Fibroblast of lung (primary cell): ENCODE data around the gene NR2C2. TPM values are rescaled to one million over a fixed set of nuclear protein-coding genes. Genes with fewer than 3 reads are reported as not detected.
A peak's percentile ranks its signal among the peaks of the same experiment; 100 is the strongest.

Experiments
- DNase-seq, 2 donors: peaks; one replicate each; pipeline versions ENCODE4 v3.0.0 to v3.0.0-alpha.2; 2010; ENCODE audit warnings: low read depth in 2 of 2
- H2AFZ ChIP-seq: 2 replicates; pipeline ENCODE4 v1.5.1; 2012; ENCODE audit warnings: low read length, control low read depth, inconsistent platforms
- H3K27ac ChIP-seq: 2 replicates; pipeline ENCODE4 v1.5.1; 2011; ENCODE audit warnings: low read length, control low read depth; ENCODE audit not compliant: insufficient read depth
- H3K27me3 ChIP-seq: 2 replicates; pipeline ENCODE4 v1.5.1; 2011; ENCODE audit warnings: mild to moderate bottlenecking, low read length; ENCODE audit not compliant: control insufficient read depth, insufficient read depth
- H3K36me3 ChIP-seq: 2 replicates; pipeline ENCODE4 v1.5.1; 2011; ENCODE audit warnings: low read length; ENCODE audit not compliant: control insufficient read depth, insufficient read depth
- H3K4me1 ChIP-seq: 2 replicates; pipeline ENCODE4 v1.5.1; 2011; ENCODE audit warnings: low read length; ENCODE audit not compliant: control insufficient read depth, insufficient read depth; ENCODE audit errors: extremely low read depth
- H3K4me2 ChIP-seq: 2 replicates; pipeline ENCODE4 v1.5.1; 2011; ENCODE audit warnings: low read length, control low read depth; ENCODE audit not compliant: insufficient read depth; ENCODE audit errors: extremely low read depth
- H3K4me3 ChIP-seq, 4 experiments: fragments of 200-600 bp in 1 of 4; sonication (generic) in 1 of 4; replicated peaks in 1 of 4; 2 replicates each; pipeline ENCODE4 v1.5.1; 2011 to 2016; ENCODE audit warnings: low read length in 4 of 4, low read depth in 3 of 4, mild to moderate bottlenecking in 3 of 4, control low read depth in 2 of 4, inconsistent platforms in 1 of 4, mixed read lengths in 1 of 4; ENCODE audit not compliant: insufficient read depth in 1 of 4; ENCODE audit errors: control extremely low read depth in 1 of 4
- H3K79me2 ChIP-seq: 2 replicates; pipeline ENCODE4 v1.5.1; 2012; ENCODE audit warnings: mild to moderate bottlenecking, low read length, inconsistent platforms; ENCODE audit not compliant: control insufficient read depth, insufficient read depth
- H3K9ac ChIP-seq: 2 replicates; pipeline ENCODE4 v1.5.1; 2011; ENCODE audit warnings: mild to moderate bottlenecking, low read length, control low read depth; ENCODE audit not compliant: insufficient read depth
- H3K9me3 ChIP-seq: 2 replicates; pipeline ENCODE4 v1.5.1; 2012; ENCODE audit warnings: low read depth, low read length; ENCODE audit not compliant: control insufficient read depth, insufficient read depth
- H4K20me1 ChIP-seq: 2 replicates; pipeline ENCODE4 v1.5.1; 2011; ENCODE audit warnings: low read length; ENCODE audit not compliant: control insufficient read depth, insufficient read depth; ENCODE audit errors: extremely low read depth
- EZH2 ChIP-seq: IDR thresholded peaks from 2 replicates; pipeline ENCODE4 v1.5.1; 2012; ENCODE audit warnings: low read length, control low read depth, mild to moderate bottlenecking; ENCODE audit errors: missing control alignments
- polyA plus RNA-seq, 2 donors: library from polyadenylated mRNA; depleted of rRNA in 1 of 2; stranded (reverse) in 1 of 2; unstranded in 1 of 2; fragments of >200 nt; gene quantifications; 2 replicates each; pipeline ENCODE4 v1.2.1, GENCODE V29; 2011 to 2012; ENCODE audit warnings: missing spikeins in 1 of 2
- total RNA-seq: library from RNA; depleted of rRNA; stranded (reverse); fragments of >200 nt; gene quantifications from 2 replicates; pipeline ENCODE4 v1.2.1, GENCODE V29; 2014
- TF ChIP-seq, protein P1 (sequence below), 2 donors: IDR thresholded peaks in 1 of 2; conservative IDR thresholded peaks in 1 of 2; 1 replicate in 1 of 2; 2 replicates in 1 of 2; pipeline ENCODE4 v1.5.1; 2011 to 2012; ENCODE audit warnings: low read length in 2 of 2, control low read depth in 1 of 2, inconsistent platforms in 1 of 2, low read depth in 1 of 2, mild to moderate bottlenecking in 1 of 2

Gene NR2C2
- total and polyA plus RNA-seq, 2 donors (not counting 1 experiment from before 2014, with no cell fraction given) = 15.0 to 27.9 TPM

DNA sequence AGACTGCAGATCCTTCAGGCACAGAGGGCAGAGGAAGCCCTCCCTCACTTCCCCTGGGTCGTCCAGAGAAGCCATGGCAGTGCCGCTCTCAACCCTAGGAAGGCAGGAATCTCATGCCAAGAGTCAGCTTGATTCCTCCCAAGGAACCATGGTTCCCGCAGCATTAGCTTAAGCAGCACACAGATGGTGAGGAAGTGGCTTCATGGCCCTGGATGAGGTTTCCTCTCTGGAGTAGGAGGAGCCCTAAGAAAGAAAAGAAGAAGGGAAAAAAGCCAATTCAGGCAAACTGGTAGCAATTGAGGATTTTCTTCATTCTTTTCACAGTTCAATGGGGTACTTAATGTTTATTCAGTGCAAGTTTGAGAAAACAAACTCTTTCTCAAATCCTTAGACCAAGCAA, 148.7 kb downstream of the NR2C2 start:
- Histone ChIP-seq H3K4me2 (no peak overlapping the region), H4K20me1 (no peaks in the 10 kb centered on the region), H3K9ac (no peak overlapping the region), H3K36me3 (peaks cover 8% of the 10 kb centered on the region), H3K4me1 (peaks cover 5% of the 10 kb centered on the region), H3K79me2 (peaks cover 23% of the 10 kb centered on the region), H3K9me3 (no peaks in the 10 kb centered on the region), H3K27me3 (no peaks in the 10 kb centered on the region), H3K4me3 (no peak overlapping the region), H3K27ac (no peak overlapping the region), H2AFZ (no peak overlapping the region)
- TF ChIP-seq, protein P1, sequence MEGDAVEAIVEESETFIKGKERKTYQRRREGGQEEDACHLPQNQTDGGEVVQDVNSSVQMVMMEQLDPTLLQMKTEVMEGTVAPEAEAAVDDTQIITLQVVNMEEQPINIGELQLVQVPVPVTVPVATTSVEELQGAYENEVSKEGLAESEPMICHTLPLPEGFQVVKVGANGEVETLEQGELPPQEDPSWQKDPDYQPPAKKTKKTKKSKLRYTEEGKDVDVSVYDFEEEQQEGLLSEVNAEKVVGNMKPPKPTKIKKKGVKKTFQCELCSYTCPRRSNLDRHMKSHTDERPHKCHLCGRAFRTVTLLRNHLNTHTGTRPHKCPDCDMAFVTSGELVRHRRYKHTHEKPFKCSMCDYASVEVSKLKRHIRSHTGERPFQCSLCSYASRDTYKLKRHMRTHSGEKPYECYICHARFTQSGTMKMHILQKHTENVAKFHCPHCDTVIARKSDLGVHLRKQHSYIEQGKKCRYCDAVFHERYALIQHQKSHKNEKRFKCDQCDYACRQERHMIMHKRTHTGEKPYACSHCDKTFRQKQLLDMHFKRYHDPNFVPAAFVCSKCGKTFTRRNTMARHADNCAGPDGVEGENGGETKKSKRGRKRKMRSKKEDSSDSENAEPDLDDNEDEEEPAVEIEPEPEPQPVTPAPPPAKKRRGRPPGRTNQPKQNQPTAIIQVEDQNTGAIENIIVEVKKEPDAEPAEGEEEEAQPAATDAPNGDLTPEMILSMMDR (conservative IDR thresholded peaks at IDR 0.05 in 1 of 2, IDR thresholded peaks at IDR 0.05 in 1 of 2; ENCODE audit: low read depth in 1 of 2, low read length in 2 of 2) = no peak
- no peak for TF ChIP-seq EZH2
- no peak for DNase-seq

DNA sequence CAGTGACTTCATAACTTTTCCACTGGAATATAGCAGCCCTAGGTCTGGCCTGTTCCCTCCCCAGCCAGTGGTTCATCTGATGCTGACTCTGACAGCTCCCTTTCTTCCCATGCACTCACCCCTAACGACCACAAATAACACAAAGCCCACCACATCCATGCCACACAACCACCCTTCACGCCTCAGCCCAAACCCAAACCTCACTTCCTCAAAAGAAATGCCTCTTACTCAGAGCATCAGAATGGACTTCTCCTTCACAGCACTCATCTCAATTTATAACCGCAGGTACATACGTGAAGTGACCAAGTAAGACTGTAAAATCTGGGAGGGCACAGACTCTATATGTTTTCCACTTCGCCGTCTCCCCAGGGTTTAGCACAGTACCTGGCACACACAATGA, 150.5 kb downstream of the NR2C2 start:
- H3K36me3 ChIP-seq = peaks cover 8% of the 10 kb centered on the region
- no peak overlapping the region for H3K9ac ChIP-seq
- DNase-seq = peak in 1 of 2 donors; percentile 64

More for the DNA sequence above, 150.5 kb downstream of the NR2C2 start:
- Histone ChIP-seq H3K27ac (peak overlapping the region; percentile 95), H4K20me1 (no peaks in the 10 kb centered on the region), H3K4me1 (peaks cover 5% of the 10 kb centered on the region), H3K4me2 (peak overlapping the region; percentile 38), H2AFZ (no peak overlapping the region), H3K79me2 (peaks cover 23% of the 10 kb centered on the region), H3K27me3 (no peaks in the 10 kb centered on the region), H3K4me3 (peak overlapping the region; percentile 74 to 98 (median 90)), H3K9me3 (no peaks in the 10 kb centered on the region)
- TF ChIP-seq, protein P1 (conservative IDR thresholded peaks at IDR 0.05 in 1 of 2, IDR thresholded peaks at IDR 0.05 in 1 of 2; ENCODE audit: low read depth in 1 of 2, low read length in 2 of 2) = no peak
- no peak for TF ChIP-seq EZH2

Other genes with a start within 250 kb of the NR2C2 start
- gene FGD5, start 128.6 kb upstream of the NR2C2 start, total RNA-seq = 0.50 and 1.0 TPM in 2 replicates
- gene FGD5, start 128.6 kb upstream of the NR2C2 start, polyA plus RNA-seq = 0.03 and 1.1 TPM in 2 replicates
- gene MRPS25, start 117.7 kb downstream of the NR2C2 start, total RNA-seq = 11.6 and 16.5 TPM in 2 replicates
- 17.4 and 23.2 TPM in 2 replicates for gene MRPS25, start 117.7 kb downstream of the NR2C2 start, polyA plus RNA-seq
- gene RBSN, start 151.6 kb downstream of the NR2C2 start, total RNA-seq = 23.4 and 26.8 TPM in 2 replicates
- gene RBSN, start 151.6 kb downstream of the NR2C2 start, polyA plus RNA-seq = 9.3 and 10.0 TPM in 2 replicates